Activated CD4-positive, alpha-beta T cell treated with anti-CD3 and anti-CD28 coated beads for 24 hours (primary cell): ENCODE measurements around the gene PCDHB8.
"Not testable (repeated sequence)": the region's sequence is repeated elsewhere in the genome, so short reads cannot be mapped to it uniquely, and the experiment has no call there.

Experiments used
- DNase-seq, 2 donors: peaks; one replicate each; pipeline ENCODE4 v3.0.0-alpha.2; 2020; ENCODE audit warnings: low read depth in 2 of 2

The PCDHB8 gene

DNA sequence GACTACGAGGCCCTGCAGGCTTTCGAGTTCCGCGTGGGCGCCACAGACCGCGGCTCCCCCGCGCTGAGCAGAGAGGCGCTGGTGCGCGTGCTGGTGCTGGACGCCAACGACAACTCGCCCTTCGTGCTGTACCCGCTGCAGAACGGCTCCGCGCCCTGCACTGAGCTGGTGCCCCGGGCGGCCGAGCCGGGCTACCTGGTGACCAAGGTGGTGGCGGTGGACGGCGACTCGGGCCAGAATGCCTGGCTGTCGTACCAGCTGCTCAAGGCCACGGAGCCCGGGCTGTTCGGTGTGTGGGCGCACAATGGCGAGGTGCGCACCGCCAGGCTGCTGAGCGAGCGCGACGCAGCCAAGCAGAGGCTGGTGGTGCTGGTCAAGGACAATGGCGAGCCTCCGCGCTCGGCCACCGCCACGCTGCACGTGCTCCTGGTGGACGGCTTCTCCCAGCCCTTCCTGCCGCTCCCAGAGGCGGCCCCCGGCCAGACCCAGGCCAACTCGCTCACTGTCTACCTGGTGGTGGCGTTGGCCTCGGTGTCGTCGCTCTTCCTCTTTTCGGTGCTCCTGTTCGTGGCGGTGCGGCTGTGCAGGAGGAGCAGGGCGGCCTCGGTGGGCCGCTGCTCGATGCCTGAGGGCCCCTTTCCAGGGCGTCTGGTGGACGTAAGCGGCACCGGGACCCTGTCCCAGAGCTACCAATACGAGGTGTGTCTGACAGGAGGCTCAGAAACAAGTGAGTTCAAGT is 6.7 kb downstream of the PCDHB8 start:
- not testable (repeated sequence) for DNase-seq

DNA sequence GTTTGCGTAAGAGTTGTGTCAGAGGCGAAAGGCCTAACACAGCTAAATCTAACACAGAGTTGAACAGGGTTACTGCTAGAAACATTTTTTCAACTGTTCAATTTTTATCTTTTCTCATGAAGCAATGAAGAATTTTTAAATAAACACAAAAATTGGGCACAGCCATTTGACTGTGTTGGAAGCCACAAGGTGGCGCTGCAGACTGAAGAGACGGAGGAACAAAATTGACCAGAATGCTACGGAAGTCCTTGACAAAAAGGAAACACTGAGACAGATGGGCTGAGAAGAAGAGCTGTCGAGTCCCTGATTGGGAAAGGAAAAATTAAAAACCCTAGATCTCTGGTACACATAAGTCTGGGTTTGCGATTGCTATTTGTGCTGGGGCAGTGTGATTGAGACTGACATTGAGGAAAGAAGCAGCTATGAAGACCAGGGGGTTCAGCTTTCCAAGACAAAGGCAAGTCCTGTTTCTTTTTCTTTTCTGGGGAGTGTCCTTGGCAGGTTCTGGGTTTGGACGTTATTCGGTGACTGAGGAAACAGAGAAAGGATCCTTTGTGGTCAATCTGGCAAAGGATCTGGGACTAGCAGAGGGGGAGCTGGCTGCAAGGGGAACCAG is 9.4 kb downstream of the PCDHB8 start, which contains the start of gene PCDHB9:
Gene PCDHB9 (plus strand): TSS at position 265 of the 616 bp plus-strand sequence. CDS start 158 bp downstream, at position 423.
- peak in 1 of 2 donors; percentile 22 for DNase-seq

GRCh38 chr5:141188682-141189081 is 11.1 kb downstream of the PCDHB8 start:
- DNase-seq, result not testable (repeated sequence)

GRCh38 chr5:141189131-141189530 is 11.5 kb downstream of the PCDHB8 start:
- DNase-seq, result not testable (repeated sequence)

- DNase-seq, result no peak
Measured at GRCh38 chr5:141192110-141192725, 14.6 kb downstream of the PCDHB8 start, which contains the start of gene PCDHB10. Gene PCDHB10 (plus strand): TSS chr5:141192353. CDS start chr5:141192553, 200 bp downstream.

GRCh38 chr5:141194332-141194731 is 16.7 kb downstream of the PCDHB8 start:
- DNase-seq, result not testable (repeated sequence)

- DNase-seq, result no peak
Measured at GRCh38 chr5:141196363-141196762, 18.8 kb downstream of the PCDHB8 start.

DNA sequence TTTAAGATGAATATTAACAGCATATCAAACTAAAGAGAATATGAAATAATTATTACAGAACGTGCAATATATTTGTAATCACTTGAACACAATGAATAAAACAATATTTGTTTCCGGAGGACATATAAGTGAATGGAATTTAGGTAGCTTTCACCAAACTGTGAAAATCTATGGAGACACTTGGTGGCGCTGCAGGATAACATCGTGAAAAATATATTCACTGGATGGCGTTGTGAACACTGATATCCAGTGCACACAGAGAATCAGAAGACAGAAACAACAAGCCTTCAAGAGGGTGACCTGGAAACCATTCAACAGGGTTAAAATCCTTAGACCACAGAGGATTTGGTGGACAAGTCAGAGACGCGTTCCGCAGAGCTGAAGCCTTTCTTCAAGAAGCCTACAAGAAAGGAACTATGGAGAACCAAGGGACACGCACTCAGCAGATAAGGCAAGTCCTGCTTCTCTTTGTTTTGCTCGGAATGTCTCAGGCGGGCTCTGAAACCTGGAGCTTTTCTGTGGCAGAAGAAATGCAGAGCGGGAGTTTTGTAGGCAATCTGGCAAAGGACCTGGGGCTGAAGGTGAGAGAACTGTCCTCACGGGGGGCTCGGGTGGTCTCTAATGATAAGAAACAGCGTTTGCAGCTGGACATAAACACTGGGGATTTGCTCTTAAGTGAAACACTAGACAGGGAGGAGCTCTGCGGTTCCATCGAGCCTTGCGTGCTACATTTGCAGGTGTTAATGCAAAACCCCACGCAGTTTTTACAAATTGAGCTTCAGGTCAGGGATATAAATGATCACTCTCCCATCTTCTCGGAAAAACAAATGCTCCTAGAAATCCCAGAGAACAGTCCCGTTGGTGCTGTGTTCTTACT is 22.0 kb downstream of the PCDHB8 start, which contains the start of gene PCDHB11:
Gene PCDHB11 (plus strand): TSS at position 269 of the 877 bp plus-strand sequence. CDS start 148 bp downstream, at position 417.
- DNase-seq, result no peak

DNA sequence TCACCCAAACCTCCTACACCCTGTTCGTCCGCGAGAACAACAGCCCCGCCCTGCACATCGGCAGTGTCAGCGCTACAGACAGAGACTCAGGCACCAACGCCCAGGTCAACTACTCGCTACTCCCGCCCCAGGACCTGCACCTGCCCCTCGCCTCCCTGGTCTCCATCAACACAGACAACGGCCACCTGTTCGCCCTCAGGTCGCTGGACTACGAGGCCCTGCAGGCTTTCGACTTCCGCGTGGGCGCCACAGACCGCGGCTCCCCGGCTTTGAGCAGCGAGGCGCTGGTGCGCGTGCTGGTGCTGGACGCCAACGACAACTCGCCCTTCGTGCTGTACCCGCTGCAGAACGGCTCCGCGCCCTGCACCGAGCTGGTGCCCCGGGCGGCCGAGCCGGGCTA is 23.5 kb downstream of the PCDHB8 start:
- not testable (repeated sequence) for DNase-seq

DNA sequence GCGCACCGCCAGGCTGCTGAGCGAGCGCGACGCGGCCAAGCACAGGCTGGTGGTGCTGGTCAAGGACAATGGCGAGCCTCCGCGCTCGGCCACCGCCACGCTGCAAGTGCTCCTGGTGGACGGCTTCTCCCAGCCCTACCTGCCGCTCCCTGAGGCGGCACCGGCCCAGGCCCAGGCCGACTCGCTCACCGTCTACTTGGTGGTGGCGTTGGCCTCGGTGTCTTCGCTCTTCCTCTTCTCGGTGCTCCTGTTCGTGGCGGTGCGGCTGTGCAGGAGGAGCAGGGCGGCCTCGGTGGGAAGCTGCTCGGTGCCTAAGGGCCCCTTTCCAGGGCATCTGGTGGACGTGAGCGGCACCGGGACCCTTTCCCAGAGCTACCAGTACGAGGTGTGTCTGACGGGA is 24.1 kb downstream of the PCDHB8 start:
- not testable (repeated sequence) for DNase-seq

- no peak for DNase-seq
Measured at GRCh38 chr5:141208478-141208877, 30.9 kb downstream of the PCDHB8 start, which contains the start of gene PCDHB12. Gene PCDHB12 (plus strand): TSS chr5:141208719. CDS start chr5:141208908, 189 bp downstream.

- DNase-seq, result not testable (repeated sequence)
Measured at GRCh38 chr5:141210281-141210680, 32.7 kb downstream of the PCDHB8 start.

GRCh38 chr5:141210849-141211248 is 33.3 kb downstream of the PCDHB8 start:
- DNase-seq, result not testable (repeated sequence)

DNA sequence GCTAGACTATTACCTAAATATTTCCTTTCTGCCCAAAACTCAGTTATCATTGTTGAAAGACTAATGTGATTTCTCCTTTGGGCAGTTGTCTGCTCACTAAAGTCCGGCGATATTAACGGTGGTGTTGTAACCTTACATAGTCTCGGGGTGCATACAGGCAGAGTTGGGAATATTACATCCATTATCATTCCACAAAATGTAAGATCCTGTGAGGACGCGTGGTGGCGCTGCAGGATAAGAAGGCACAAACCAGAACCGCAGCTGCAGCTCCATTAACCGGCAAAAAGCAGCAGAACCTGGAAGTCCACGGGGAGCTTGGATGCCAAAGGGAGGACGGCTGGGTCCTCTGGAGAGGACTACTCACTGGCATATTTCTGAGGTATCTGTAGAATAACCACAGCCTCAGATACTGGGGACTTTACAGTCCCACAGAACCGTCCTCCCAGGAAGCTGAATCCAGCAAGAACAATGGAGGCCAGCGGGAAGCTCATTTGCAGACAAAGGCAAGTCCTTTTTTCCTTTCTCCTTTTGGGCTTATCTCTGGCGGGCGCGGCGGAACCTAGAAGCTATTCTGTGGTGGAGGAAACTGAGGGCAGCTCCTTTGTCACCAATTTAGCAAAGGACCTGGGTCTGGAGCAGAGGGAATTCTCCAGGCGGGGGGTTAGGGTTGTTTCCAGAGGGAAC is 36.2 kb downstream of the PCDHB8 start, which contains the start of gene PCDHB13:
Gene PCDHB13 (plus strand): TSS at position 264 of the 684 bp plus-strand sequence. CDS start 205 bp downstream, at position 469.
- not testable (repeated sequence) for DNase-seq

DNA sequence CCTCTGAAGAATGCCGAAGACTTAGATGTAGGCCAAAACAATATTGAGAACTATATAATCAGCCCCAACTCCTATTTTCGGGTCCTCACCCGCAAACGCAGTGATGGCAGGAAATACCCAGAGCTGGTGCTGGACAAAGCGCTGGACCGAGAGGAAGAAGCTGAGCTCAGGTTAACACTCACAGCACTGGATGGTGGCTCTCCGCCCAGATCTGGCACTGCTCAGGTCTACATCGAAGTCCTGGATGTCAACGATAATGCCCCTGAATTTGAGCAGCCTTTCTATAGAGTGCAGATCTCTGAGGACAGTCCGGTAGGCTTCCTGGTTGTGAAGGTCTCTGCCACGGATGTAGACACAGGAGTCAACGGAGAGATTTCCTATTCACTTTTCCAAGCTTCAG is 37.0 kb downstream of the PCDHB8 start:
- not testable (repeated sequence) for DNase-seq

DNA sequence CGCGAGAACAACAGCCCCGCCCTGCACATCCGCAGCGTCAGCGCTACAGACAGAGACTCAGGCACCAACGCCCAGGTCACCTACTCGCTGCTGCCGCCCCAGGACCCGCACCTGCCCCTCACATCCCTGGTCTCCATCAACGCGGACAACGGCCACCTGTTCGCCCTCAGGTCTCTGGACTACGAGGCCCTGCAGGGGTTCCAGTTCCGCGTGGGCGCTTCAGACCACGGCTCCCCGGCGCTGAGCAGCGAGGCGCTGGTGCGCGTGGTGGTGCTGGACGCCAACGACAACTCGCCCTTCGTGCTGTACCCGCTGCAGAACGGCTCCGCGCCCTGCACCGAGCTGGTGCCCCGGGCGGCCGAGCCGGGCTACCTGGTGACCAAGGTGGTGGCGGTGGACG is 37.9 kb downstream of the PCDHB8 start:
- DNase-seq, result not testable (repeated sequence)

DNA sequence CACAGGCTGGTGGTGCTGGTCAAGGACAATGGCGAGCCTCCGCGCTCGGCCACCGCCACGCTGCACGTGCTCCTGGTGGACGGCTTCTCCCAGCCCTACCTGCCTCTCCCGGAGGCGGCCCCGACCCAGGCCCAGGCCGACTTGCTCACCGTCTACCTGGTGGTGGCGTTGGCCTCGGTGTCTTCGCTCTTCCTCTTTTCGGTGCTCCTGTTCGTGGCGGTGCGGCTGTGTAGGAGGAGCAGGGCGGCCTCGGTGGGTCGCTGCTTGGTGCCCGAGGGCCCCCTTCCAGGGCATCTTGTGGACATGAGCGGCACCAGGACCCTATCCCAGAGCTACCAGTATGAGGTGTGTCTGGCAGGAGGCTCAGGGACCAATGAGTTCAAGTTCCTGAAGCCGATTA is 38.4 kb downstream of the PCDHB8 start:
- not testable (repeated sequence) for DNase-seq

GRCh38 chr5:141223112-141223783 is 45.7 kb downstream of the PCDHB8 start, which contains the start of gene PCDHB14:
Gene PCDHB14 (plus strand): TSS chr5:141223343. CDS start chr5:141223506, 163 bp downstream.
- no peak for DNase-seq

DNA sequence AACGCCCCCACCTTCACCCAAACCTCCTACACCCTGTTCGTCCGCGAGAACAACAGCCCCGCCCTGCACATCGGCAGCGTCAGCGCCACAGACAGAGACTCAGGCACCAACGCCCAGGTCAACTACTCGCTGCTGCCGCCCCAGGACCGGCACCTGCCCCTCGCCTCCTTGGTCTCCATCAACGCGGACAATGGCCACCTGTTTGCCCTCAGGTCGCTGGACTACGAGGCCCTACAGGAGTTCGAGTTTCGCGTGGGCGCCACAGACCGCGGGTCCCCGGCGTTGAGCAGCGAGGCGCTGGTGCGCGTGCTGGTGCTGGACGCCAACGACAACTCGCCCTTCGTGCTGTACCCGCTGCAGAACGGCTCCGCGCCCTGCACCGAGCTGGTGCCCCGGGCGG is 47.3 kb downstream of the PCDHB8 start:
- DNase-seq, result not testable (repeated sequence)

DNA sequence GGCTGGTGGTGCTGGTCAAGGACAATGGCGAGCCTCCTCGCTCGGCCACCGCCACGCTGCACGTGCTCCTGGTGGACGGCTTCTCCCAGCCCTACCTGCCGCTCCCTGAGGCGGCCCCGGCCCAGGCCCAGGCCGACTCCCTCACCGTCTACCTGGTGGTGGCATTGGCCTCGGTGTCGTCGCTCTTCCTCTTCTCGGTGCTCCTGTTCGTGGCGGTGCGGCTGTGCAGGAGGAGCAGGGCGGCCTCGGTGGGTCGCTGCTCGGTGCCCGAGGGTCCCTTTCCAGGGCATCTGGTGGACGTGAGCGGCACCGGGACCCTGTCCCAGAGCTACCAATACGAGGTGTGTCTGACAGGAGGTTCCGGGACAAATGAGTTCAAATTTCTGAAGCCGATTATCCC is 47.8 kb downstream of the PCDHB8 start:
- not testable (repeated sequence) for DNase-seq
